HG03064 (cell line): Measurements from ENCODE around the gene GABRB3.
"Not testable (repeated sequence)": the region's sequence is repeated elsewhere in the genome, so short reads cannot be mapped to it uniquely, and the experiment has no call there.

Experiments
- ATAC-seq: cut with Tn5 transposase; IDR thresholded peaks from one replicate; pipeline ENCODE4 v1.9.1; 2021; ENCODE audit warnings: low read depth; ENCODE audit not compliant: unreplicated experiment

The GABRB3 gene

GRCh38 chr15:26736502-26737248 is 36.2 kb downstream of the GABRB3 start:
- ATAC-seq, result no peak

GRCh38 chr15:26731965-26732364 is 40.9 kb downstream of the GABRB3 start:
- no peak for ATAC-seq

DNA sequence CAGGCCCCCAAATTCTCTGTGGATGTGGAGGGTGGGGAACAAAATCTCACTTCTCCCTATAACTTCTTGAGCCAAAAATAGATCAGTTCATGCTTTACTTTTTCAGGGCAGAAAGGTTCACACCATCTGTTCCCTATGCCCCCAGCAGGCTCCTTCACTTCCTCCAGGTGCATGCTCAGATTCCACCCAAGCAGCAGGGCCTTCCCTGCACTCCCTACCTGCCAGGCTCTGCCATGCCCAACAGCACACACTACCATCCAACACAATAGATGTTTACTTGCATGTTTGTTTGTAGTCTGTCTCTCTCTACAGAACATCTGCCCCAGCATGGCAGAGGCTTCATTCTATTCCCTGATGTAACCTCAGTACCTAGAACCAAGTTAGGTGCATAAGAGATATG is 43.3 kb downstream of the GABRB3 start:
- no peak for ATAC-seq

- ATAC-seq, result no peak
These were observed 43.8 kb downstream of the GABRB3 start for GRCh38 chr15:26729030-26729429.

GRCh38 chr15:26724381-26725150 is 48.3 kb downstream of the GABRB3 start:
- no peak for ATAC-seq

GRCh38 chr15:26722621-26723160 is 50.2 kb downstream of the GABRB3 start:
- no peak for ATAC-seq

DNA sequence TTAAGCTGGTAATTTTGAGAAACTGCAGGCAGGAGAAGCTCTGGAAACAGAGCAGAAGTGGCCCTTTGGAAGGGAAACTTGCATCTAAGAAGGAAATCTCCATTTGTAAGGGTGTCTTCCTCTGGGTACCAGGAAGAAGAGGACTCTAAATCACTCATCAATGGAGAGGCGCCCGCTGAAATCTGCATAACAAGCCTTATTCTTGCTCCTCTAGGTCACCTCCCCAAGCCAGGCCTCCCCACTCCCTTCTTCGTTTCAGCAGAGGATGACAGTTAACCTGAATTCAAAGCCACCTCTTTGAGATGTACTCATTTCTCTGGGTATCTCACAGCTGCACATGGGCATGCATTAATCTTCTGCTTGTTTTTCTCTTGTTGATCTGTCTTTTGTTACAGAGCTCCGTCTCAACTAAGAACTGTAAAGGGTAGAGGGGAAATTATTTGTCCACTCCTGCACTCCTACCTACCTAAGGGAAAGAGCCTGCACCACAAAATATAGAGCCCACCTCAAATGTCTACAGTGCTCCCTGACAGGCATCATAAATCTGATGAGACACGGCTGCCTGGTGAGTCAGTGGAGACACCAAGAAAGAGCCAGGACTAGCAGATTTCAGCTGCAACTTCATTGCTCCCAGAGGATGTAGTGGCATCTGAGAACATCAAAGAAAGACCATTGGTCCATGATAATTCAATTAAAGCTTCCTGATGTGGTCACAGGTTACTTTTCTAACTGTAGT is 51.5 kb downstream of the GABRB3 start:
- no peak for ATAC-seq

DNA sequence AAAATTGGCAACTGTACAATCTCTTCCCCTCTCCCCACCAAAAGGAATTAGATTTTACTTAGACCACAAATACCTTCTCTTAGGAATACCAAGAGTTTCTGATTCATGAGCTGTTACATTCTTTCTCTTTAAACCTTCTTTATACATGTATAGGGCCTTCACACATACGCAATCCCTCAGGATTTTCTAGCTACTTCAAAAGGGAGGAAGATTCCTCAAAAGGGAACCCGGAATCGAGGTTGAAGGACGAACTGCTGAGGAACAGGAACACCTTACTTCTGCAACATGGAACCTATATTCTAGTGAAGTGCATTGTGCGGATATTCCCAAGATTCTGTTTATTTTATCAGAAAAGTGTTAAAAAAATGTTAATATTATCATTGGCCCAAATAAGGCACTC is 52.3 kb downstream of the GABRB3 start:
- no peak for ATAC-seq

GRCh38 chr15:26719866-26720265 is 53.0 kb downstream of the GABRB3 start:
- not testable (repeated sequence) for ATAC-seq

- no peak for ATAC-seq
These were observed 56.8 kb downstream of the GABRB3 start for GRCh38 chr15:26716069-26716468.

DNA sequence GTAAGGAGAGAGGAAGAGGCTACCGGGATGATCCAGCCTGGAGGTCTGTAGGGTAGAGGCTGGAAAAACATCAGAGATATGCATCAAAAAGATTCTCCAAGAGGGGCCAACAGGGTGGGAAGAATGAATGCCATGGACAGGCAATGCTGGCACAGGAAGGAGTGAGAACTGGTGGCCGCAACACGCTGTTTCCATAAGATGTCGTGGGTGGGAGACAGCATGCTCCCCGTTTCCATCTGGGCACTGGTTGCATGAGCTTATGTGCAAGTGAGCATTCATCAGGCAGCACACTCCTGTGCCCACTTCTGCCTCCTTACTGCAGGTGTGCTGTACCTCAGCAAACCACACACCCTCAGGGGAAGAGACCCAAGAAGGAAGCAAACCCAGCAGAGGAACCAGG is 59.4 kb downstream of the GABRB3 start:
- ATAC-seq, result no peak

GRCh38 chr15:26712335-26712734 is 60.5 kb downstream of the GABRB3 start:
- ATAC-seq, result no peak

- no peak for ATAC-seq
These were observed 61.4 kb downstream of the GABRB3 start for GRCh38 chr15:26711445-26711844.

DNA sequence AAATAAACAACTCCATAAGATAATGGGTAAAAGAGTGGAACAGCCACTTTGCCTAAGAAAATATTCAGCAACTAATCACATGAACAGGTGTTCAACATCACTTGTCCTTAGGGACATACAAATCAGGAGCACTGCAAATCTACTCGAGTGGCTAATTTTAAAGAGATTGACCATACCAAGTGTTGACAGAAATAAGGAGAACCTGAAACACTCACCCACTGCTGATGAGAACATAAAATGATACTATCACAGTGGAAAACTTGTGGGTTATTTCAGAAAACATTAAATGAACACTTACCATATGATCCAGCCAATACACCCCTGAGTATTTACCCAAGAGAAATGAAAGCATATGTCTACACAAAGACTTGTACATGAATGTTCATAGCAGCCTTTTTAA is 70.5 kb downstream of the GABRB3 start:
- no peak for ATAC-seq

DNA sequence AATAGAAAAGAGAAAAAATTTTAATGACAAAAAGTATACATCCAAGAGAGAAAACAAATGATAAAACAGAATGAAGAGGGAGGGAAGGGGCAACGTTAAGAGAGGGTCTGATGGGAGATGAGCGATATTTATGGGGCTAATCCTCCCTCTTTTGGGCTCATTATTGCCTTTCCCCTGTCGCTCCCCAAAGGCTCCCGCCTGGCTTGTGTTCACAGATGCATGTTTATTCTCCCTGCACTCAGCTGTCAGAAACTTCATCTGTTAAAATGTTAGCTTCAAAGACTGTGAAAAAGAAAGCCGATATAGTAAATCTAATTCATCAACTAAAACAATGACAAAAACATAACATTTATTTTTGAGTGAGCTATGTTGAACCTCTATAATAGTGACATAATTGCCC is 74.3 kb downstream of the GABRB3 start:
- ATAC-seq, result no peak

DNA sequence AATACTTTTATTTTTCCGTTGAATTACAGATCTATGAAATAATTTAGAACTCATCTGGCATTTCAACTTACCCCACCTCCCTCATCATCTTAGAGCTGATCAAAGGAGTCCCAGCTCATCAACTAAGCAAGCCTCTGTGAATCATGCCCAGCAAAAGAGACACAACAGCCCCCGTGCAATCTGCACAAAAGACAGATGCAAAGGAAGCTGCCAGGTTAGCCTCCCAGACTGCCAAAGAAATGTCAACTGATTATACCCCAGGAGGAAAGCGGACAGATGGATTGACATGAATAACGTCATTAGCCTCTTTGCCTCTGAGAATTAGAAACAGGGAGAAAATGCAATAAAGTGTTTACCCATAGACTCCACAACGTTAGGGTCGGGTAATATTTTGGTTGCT is 75.0 kb downstream of the GABRB3 start:
- no peak for ATAC-seq

DNA sequence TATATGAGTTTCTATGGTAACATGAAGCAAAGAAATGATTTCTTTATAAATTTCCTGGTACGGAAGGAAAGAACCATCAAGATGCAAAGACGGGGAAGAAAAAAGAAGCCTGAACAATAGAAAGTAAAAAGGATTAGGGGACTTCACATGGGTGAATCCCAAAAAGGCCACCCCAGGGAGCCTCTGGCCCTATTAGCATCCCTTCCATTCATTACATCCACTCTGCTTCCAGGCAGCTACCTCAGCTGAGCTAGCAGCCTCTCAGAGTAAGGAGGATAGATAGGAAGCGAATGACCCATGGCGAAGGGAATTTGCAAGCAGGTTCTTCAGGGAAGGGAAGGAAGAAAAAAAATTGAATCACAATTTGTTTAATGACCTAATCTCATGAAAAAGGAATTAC is 81.6 kb downstream of the GABRB3 start:
- ATAC-seq, result no peak

DNA sequence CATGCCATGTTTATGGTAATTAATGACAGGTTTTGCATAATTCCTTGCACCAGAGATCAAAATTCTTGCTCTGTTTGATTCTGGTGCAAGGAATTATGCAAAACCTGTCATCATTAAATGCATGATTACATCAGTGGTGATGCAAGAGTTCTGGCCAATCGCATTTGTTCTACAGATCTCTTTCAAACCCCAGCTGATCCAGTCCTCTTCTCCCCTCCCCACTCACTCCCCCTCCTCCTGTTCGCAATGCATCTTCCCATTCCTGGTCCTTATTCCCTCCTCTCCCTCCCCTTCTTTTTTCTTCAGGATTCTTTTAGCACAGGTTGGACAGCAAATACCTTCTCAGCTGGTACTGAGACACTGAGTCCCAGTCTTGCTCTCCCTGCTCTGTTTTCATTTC is 82.1 kb downstream of the GABRB3 start:
- ATAC-seq, result no peak

- ATAC-seq, result no peak
These were observed 83.4 kb downstream of the GABRB3 start for GRCh38 chr15:26689462-26689861.

GRCh38 chr15:26686547-26687187 is 86.2 kb downstream of the GABRB3 start:
- no peak for ATAC-seq
